Measurements from ENCODE around the gene ARPP19. TPM values are rescaled to one million over a fixed set of nuclear protein-coding genes. Genes with fewer than 3 reads are reported as not detected.

Gene ARPP19
- total and polyA plus RNA-seq, 10 of the 15 experiments (the other 5 are each of a cell fraction or from before 2014, with no cell fraction given): 77.2 to 167 (median 121) TPM

GRCh38 chr15:52523647-52524046, 45.2 kb downstream of the ARPP19 start:
- intact Hi-C loops (cut with micrococcal nuclease; ENCODE audit: unreplicated experiment) (no loop called here), in situ Hi-C loops (cut with MboI) (no loop called here)
- no peak overlapping the region for H2AFZ ChIP-seq (ENCODE audit: control insufficient read depth, low read depth, low read length)
- H3K79me2 ChIP-seq (ENCODE audit: control insufficient read depth, insufficient read depth, low read length): peaks cover 31% of the 10 kb centered on the region
- H3K4me3 ChIP-seq: no peak overlapping the region
- no peak overlapping the region for H3K9ac ChIP-seq (ENCODE audit: control insufficient read depth, insufficient read depth, low read length)
- DNase-seq (ENCODE audit: low read depth, low spot score): no peak
- no peak overlapping the region for H3K27ac ChIP-seq (ENCODE audit: control insufficient read depth, insufficient read depth)
- no peak overlapping the region for H3K4me2 ChIP-seq (ENCODE audit: control insufficient read depth, insufficient read depth)
- no peak for FAIRE-seq
- ChIA-PET SMC1A (ENCODE audit: uncharacterized antibody, unreplicated experiment) (interaction anchor here (0.8 to 2.1 kb wide), 8 partner anchors 9 to 62 kb away, joined by 3 to 6 read pairs (median 4); no protein-coding TSS in a partner anchor), RAD21 (ENCODE audit: unreplicated experiment) (interaction anchor here (1.3 to 5.8 kb wide), 3 partner anchors 12 to 59 kb away, joined by 3 to 42 read pairs (median 5); no protein-coding TSS in a partner anchor), CTCF (interaction anchor here (1.1 to 2.5 kb wide), 8 partner anchors 11 to 790 kb away, joined by 3 to 8 read pairs (median 4); no protein-coding TSS in a partner anchor), POLR2A (no interaction called here)
- H3K9me3 ChIP-seq (replicated peaks; ENCODE audit: control insufficient read depth, insufficient read depth, low read length): no peaks in the 10 kb centered on the region
- no TSS peak for BruUV-seq (replicated peaks)
- WGBS (ENCODE audit: insufficient coverage, insufficient replicate concordance, low lambda C conversion rate, missing lambda C conversion rate): 60% methylated on average over 5 of the region's 5 CpGs
- TF ChIP-seq, protein P1, sequence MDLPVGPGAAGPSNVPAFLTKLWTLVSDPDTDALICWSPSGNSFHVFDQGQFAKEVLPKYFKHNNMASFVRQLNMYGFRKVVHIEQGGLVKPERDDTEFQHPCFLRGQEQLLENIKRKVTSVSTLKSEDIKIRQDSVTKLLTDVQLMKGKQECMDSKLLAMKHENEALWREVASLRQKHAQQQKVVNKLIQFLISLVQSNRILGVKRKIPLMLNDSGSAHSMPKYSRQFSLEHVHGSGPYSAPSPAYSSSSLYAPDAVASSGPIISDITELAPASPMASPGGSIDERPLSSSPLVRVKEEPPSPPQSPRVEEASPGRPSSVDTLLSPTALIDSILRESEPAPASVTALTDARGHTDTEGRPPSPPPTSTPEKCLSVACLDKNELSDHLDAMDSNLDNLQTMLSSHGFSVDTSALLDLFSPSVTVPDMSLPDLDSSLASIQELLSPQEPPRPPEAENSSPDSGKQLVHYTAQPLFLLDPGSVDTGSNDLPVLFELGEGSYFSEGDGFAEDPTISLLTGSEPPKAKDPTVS (IDR thresholded peaks at IDR 0.05; ENCODE audit: low read depth, low read length): no peak
- TF ChIP-seq PBX3 (IDR thresholded peaks at IDR 0.05; ENCODE audit: insufficient replicate concordance, low read depth, low read length) (no peak), EGR1 (IDR thresholded peaks at IDR 0.05; ENCODE audit: borderline replicate concordance in 1 of 2, low read depth in 2 of 2, low read length in 2 of 2) (no peak), STAT1 (conservative IDR thresholded peaks at IDR 0.05) (no peak), SKIL (IDR thresholded peaks at IDR 0.05; ENCODE audit: low read depth, poor library complexity, severe bottlenecking) (no peak)
- H3K4me1 ChIP-seq (ENCODE audit: control insufficient read depth, insufficient read depth, low read length): peaks cover 6% of the 10 kb centered on the region; the same call in 1 of the 2 replicates
- no peaks in the 10 kb centered on the region; a peak in 1 of 4 replicates for H3K36me3 ChIP-seq (ENCODE audit: control insufficient read depth in 2 of 2, insufficient read depth in 2 of 2, low read length in 1 of 2)
- no peak for ATAC-seq
- no peaks in the 10 kb centered on the region; the same call in 1 of the 2 replicates for H4K20me1 ChIP-seq (ENCODE audit: control insufficient read depth, insufficient read depth)
- H3K27me3 ChIP-seq (replicated peaks in 1 of 2; ENCODE audit: control insufficient read depth in 2 of 2, insufficient read depth in 2 of 2, low read length in 1 of 2): no peaks in the 10 kb centered on the region

Measured in GM12878 (cell line).